SK-N-MC (cell line): ENCODE measurements around the gene CCL21.
"Not testable (repeated sequence)": the region's sequence is repeated elsewhere in the genome, so short reads cannot be mapped to it uniquely, and the experiment has no call there.

ENCODE experiments used
- DNase-seq: peaks from one replicate; pipeline ENCODE4 v3.0.0-alpha.2; 2011; ENCODE audit warnings: low read depth, low spot score
- H3K27ac ChIP-seq: fragments of 200-600 bp; sonication (generic); 2 replicates; pipeline ENCODE4 v1.5.1; 2016; ENCODE audit warnings: mixed run types
- H3K36me3 ChIP-seq: fragments of 200-600 bp; sonication (generic); 2 replicates; pipeline ENCODE4 v1.6.1; 2017; ENCODE audit warnings: antibody characterized with exemption, low read length, mixed read lengths; ENCODE audit not compliant: insufficient read depth
- H3K4me3 ChIP-seq: fragments of 200-600 bp; sonication (generic); 2 replicates; pipeline ENCODE4 v1.5.1; 2016
- H3K9ac ChIP-seq: fragments of 200-600 bp; sonication (generic); 2 replicates; pipeline ENCODE4 v1.8.0; 2017; ENCODE audit warnings: mixed run types, mixed read lengths; ENCODE audit not compliant: insufficient read length
- H3K9me3 ChIP-seq: fragments of 200-600 bp; sonication (generic); 2 replicates; pipeline ENCODE4 v1.6.1; 2017; ENCODE audit warnings: low read depth, mild to moderate bottlenecking, antibody characterized with exemption, low read length, moderate library complexity, mixed read lengths
- EZH2 ChIP-seq: fragments of 200-600 bp; sonication (generic); IDR thresholded peaks from one replicate; pipeline ENCODE4 v1.6.1; 2017; ENCODE audit warnings: antibody characterized with exemption
- FOXP2 ChIP-seq: optimal IDR thresholded peaks from 2 replicates; pipeline ENCODE3; 2011; ENCODE audit warnings: mild to moderate bottlenecking, moderate library complexity; ENCODE audit not compliant: insufficient read depth; ENCODE audit errors: extremely low read length, control extremely low read depth
- POLR2AphosphoS5 ChIP-seq: IDR thresholded peaks from 2 replicates; pipeline ENCODE4 v1.6.1; 2012; ENCODE audit warnings: mild to moderate bottlenecking, low read depth, low read length, borderline replicate concordance

CCL21 gene

GRCh38 chr9:34710023-34710422 lies at the start of gene CCL21:
TSS of gene CCL21 (minus strand) at chr9:34710136. CDS start at chr9:34710066, 70 bp downstream.
- no peak for DNase-seq
- H3K4me3 ChIP-seq, result no peak within 1 kb of the TSS
- no peak within 1 kb of the TSS for H3K9ac ChIP-seq
- H3K27ac ChIP-seq, result no peak within 1 kb of the TSS
- TF ChIP-seq EZH2 (no peak), FOXP2 (no peak), POLR2AphosphoS5 (no peak)
- no peaks in the 10 kb centered on the region for H3K36me3 ChIP-seq
- H3K9me3 ChIP-seq, result no peaks in the 10 kb centered on the region

- H3K27ac ChIP-seq, result no peak overlapping the region
- no peaks in the 10 kb centered on the region for H3K36me3 ChIP-seq
- TF ChIP-seq POLR2AphosphoS5 (no peak), EZH2 (no peak)
- no peak overlapping the region for H3K9ac ChIP-seq
- DNase-seq, result no peak
- H3K4me3 ChIP-seq, result no peak overlapping the region
- H3K9me3 ChIP-seq, result no peaks in the 10 kb centered on the region
Observed at GRCh38 chr9:34759432-34760134, 49.6 kb upstream of the CCL21 start.

- not testable (repeated sequence) for H3K27ac ChIP-seq, DNase-seq, H3K9ac ChIP-seq, H3K36me3 ChIP-seq, H3K9me3 ChIP-seq, H3K4me3 ChIP-seq
Observed at GRCh38 chr9:34750320-34750719, 40.4 kb upstream of the CCL21 start.

GRCh38 chr9:34746526-34746925 lies 36.6 kb upstream of the CCL21 start:
- no peak for DNase-seq
- Histone ChIP-seq H3K9me3 (no peaks in the 10 kb centered on the region), H3K9ac (no peak overlapping the region), H3K27ac (no peak overlapping the region), H3K4me3 (no peak overlapping the region), H3K36me3 (no peaks in the 10 kb centered on the region)
- TF ChIP-seq EZH2 (no peak), FOXP2 (no peak), POLR2AphosphoS5 (no peak)

- no peaks in the 10 kb centered on the region for H3K9me3 ChIP-seq
- no peak overlapping the region for H3K27ac ChIP-seq
- no peak overlapping the region for H3K4me3 ChIP-seq
- no peak overlapping the region for H3K9ac ChIP-seq
- DNase-seq, result no peak
- TF ChIP-seq EZH2 (no peak), FOXP2 (no peak)
- H3K36me3 ChIP-seq, result no peaks in the 10 kb centered on the region
Observed at GRCh38 chr9:34744295-34745221, 34.6 kb upstream of the CCL21 start.

GRCh38 chr9:34742710-34743109 lies 32.8 kb upstream of the CCL21 start:
- Histone ChIP-seq H3K4me3 (no peak overlapping the region), H3K9ac (no peak overlapping the region), H3K9me3 (no peaks in the 10 kb centered on the region), H3K27ac (no peak overlapping the region), H3K36me3 (no peaks in the 10 kb centered on the region)
- TF ChIP-seq EZH2 (no peak), POLR2AphosphoS5 (no peak), FOXP2 (no peak)
- DNase-seq, result no peak

- H3K9me3 ChIP-seq, result no peaks in the 10 kb centered on the region
- no peaks in the 10 kb centered on the region for H3K36me3 ChIP-seq
- DNase-seq, result no peak
- no peak for TF ChIP-seq EZH2
- no peak for TF ChIP-seq FOXP2
- no peak for TF ChIP-seq POLR2AphosphoS5
- no peak overlapping the region for H3K27ac ChIP-seq
- no peak overlapping the region for H3K4me3 ChIP-seq
- H3K9ac ChIP-seq, result no peak overlapping the region
Observed at GRCh38 chr9:34741628-34742027, 31.7 kb upstream of the CCL21 start.

GRCh38 chr9:34740176-34740575 lies 30.2 kb upstream of the CCL21 start:
- not testable (repeated sequence) for H3K27ac ChIP-seq, H3K9me3 ChIP-seq, H3K4me3 ChIP-seq, H3K36me3 ChIP-seq, H3K9ac ChIP-seq, DNase-seq

GRCh38 chr9:34737677-34738260 lies 27.8 kb upstream of the CCL21 start:
- no peak for DNase-seq

More at GRCh38 chr9:34737677-34738260, 27.8 kb upstream of the CCL21 start:
- Histone ChIP-seq H3K36me3 (no peaks in the 10 kb centered on the region), H3K9ac (no peak overlapping the region), H3K4me3 (no peak overlapping the region), H3K27ac (no peak overlapping the region), H3K9me3 (no peaks in the 10 kb centered on the region)
- TF ChIP-seq FOXP2 (no peak), EZH2 (no peak), POLR2AphosphoS5 (no peak)
